Pulmonary artery endothelial cell (primary cell): ENCODE measurements around the gene ARPC5L. TPM values are rescaled to one million over a fixed set of nuclear protein-coding genes. Genes with fewer than 3 reads are reported as not detected.
"Not testable (repeated sequence)": the region's sequence is repeated elsewhere in the genome, so short reads cannot be mapped to it uniquely, and the experiment has no call there.

Source experiments
- DNase-seq: peaks from one replicate; pipeline ENCODE4 v3.0.0-alpha.2; 2011; ENCODE audit warnings: low read depth, low spot score
- total RNA-seq: library from RNA; depleted of rRNA; stranded (reverse); fragments of >200 nt; gene quantifications from 2 replicates; pipeline ENCODE4 v1.2.3, GENCODE V29; 2014

The ARPC5L gene
- total RNA-seq, 1 donor from 2014 or later, result 26.2 TPM

DNA sequence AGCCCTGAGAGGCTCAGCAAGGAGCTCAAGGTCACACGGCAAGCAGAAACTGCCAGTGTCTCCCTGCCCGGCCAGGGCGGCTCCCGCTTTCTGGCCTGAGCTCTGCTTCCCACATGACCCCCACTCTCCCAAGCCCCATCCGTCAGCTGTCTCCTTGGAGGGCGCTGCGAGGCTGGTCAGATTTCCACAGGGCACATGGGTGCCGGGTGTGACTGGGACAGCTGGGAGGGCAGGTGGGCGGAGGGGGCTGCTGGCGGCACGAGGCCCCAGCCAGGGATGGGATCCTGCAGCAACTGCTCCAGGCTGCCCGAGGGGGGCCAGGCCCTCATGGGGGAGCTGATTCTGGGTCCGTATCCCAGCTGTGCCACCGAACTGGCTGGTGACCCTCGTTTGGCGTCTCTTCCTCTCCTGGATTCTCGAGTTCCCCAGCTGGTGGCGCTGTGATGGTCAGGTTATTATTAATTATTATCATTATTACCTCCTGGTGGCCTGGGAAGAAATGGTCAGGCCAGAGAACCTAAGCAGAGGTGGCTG lies 21.6 kb upstream of the ARPC5L start:
- DNase-seq, result no peak

DNA sequence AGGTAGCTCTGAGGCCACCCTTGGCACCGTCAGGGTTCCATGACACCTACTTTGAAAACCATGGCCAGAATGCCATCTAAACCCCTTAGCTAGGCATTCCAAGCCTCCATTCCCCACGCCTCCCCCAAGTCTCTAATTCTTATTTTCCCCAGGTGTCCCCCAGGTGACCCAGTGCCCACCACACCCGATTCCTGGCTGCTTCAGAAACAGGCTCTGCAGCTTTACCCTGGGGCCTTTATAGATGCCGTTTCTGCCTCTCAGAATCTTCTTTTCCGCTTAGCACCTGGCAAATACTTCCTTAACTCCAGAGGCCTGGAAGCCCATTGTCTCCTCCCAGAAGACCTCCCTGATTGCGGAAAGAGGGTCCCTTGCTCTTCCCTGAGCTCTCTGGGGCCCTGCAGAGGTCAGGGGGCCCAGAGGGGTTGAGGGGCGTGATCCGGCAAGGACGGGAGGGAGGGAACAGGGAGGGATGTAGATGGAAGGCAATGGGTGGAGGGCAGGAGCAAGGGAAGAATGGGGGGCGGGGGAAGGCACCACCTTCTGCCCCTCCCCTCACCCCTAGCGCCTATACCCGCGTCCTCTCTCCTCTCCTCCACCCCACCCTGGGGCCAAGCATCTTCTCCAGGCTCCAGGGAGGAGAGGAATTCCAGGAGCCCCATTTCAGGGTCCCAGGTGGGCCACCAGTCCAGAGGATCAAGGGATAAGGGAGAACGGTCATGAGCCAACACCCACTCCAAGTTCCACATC lies 20.7 kb upstream of the ARPC5L start:
- DNase-seq, result no peak

DNA sequence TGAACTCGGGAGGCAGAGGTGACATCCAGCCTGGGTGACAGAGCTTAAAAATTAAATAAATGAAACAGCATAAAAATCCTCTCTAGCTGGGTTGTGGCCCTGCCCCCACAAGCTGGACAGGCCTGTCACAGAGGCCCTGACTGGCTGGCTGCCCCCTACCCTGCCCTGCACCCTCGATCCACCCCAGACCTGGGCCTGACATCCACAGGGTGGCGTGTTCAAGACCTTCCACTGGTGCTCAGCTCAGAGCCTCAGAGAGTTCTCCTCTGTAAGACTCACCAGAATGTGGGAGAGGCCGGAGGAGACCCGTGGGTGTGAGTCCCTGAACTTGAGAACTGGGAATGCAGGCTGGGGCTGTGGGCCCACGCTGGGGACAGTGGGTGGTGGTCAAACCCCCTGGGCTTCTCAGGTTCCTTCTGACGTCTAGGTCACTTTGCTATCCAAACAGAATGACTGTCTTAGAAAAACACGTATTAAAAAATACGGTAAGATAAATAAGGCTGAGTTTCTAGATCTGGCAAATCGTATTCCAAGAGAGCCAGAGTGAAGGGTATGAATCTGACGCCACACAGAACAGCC lies 18.4 kb upstream of the ARPC5L start:
- DNase-seq, result no peak

DNA sequence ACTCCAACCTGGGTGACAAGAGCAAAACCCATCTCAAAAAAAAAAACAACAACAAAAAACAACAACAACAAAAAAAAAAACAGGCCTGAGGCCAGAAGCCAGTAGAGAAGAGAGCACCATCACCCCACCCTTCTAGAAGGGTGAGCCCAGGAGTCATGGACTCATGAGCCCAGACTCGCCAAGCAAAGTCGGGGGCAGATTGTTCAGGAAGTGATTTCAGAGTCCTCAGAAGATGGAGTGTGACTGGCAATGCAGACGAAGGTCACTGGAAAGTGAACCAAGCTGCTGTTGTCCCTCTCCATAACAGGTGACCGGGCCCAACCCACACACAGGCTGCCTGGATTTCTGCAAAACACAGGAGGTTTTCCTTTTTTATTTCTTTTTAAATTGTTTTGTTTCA lies 17.6 kb upstream of the ARPC5L start:
- no peak for DNase-seq

DNA sequence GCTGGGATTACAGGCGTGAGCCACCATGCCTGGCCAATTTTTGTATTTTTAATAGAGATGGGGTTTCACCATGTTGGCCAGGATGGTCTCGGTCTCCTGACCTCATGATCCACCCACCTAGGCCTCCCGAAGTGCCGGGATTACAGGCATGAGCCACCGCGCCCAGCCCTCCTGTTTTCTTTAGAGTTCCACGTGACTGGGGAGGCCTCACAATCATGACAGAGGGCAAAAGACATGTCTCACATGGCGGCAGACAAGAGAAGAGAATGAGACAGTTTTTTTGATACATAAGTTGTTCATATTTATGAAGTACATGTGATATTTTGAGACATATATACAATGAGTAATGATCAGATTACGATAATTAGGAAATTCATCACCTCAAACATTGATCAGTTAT lies 15.5 kb upstream of the ARPC5L start:
- not testable (repeated sequence) for DNase-seq

DNA sequence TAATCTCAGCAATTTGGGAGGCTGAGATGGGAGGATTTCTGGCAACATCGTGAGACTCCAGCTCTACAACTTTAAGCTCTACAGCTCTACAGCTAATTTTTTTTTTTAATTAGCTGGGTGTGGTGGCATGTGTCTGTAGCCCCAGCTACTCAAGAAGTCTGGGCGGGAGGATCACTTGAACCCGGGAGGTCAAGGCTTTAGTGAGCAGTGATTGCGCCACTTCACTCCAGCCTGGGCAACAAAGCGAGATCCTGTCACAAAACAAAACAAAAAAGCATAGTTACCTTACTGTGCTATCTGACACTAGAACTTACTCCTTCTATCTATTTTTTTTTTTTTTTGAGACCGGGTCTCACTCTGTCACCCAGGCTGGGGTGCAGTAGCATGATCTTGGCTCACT lies 15.0 kb upstream of the ARPC5L start:
- no peak for DNase-seq

DNA sequence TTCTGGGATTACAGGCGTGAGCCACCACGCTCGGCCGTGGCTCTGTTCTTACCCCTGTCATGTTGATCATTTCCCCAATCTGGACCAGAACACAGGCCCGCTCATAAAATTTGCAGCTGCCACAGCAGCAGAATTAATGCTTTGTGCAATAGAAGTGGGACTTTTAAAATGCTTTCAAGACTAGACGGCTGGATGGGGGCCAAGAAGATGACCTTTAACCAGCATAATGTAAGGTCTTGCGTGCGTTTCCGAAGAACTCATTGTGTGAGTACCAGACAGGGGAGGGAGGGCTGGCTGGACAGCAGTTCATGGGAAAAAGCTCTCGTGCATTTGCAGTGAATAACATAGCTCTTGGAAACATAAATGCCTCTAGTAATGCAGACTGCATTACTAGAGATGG lies 12.1 kb upstream of the ARPC5L start:
- DNase-seq, result no peak

DNA sequence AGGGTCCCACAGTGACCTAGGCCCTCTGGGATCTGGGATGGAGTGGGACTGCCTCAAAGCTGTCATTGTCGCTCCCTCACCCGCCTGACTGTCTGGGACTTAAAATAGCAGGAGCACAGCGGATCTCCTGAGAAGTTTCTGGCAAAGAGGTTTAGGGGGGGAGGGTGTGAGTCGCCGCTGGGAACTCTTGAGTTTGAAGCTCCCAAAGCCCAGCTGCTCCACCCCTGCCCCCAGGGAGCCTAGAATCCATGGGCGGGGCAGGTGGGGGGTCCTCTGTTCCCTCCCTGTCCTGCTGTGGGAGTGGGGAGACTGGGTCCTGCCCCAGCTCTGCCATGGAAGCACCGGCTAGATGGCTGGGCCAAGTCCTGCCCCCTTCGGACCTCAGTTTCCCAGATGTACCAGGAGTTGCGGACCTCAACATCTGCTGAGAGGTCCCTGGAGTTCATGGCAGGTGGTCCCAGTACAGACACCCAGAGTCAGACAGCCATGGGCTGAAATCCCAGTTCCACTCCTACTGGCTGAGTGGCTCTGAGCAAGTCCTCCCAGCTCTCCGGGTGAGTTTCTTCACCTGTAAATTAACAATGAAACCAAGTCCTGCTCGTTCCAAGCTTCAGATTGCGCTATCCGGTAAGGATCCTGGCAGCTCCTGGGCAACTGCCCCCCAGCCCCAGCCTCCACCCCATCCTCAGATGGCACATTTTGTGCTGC lies 9.7 kb upstream of the ARPC5L start:
- no peak for DNase-seq

DNA sequence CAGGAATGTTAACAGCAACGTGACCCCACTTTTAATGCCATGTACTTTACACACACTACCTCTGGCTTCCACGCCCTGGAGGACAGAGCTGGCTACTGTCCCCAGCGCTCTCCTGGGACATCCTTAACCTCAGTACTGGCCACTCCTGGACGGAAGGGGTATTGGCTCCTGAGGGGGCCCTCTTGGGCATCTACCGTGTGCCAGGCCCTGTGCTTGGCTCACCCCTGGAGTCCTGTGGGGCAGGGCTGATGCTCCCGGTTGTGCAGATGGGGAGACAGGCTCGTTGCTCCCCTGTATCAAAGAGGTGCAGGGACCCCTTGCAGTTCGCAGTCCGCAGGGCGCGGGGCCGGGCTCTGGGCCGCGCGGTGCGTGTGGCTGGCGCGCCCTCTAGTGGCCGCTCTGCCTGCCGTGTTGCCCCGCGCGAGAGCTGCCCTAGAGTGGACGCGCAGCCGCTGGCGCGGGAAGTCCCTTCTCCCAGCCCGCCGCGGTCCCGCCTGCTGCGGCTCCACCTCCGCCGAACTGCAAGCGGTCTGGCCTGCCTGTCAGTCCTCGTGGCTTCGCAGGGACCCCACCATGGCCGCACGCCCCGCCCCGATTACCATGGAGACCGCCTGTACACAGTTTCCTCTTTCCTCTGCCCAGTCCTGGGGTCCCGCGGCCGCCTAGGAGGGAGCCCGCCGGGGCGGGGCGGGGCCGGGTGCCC lies 8.9 kb upstream of the ARPC5L start, which contains the start of gene WDR38:
TSS of gene WDR38 (plus strand) at position 632 of the 703 bp plus-strand sequence. CDS start 72 bp downstream, outside the sequence.
- no peak for DNase-seq

DNA sequence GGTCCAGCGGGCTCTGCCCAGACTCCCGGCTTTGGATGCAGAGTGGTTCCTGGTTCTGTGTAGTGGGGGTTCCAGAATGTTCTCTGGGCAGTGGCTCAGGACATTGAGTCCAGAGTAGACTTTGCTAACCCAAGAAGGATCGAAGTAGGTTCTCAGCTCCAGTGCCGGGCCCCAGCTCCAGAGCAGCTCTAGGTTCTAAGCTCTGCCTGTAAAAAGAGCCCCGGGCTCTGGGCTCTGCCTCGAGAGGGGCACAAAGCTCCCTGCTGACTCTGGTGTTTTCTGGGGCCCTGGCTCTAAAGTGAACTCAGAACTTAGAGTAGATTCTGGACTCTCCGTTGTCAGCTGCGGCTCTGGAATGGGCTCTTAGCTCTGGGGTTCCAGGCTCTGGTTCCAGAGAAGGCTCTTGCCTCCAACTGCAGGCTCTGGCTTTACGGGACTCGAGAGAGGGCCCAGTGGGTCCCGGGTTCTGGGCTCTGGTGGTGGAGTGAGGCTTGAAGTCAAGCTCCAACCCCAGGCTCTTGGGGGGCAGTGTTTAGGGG lies 8.3 kb upstream of the ARPC5L start:
- DNase-seq, result no peak

DNA sequence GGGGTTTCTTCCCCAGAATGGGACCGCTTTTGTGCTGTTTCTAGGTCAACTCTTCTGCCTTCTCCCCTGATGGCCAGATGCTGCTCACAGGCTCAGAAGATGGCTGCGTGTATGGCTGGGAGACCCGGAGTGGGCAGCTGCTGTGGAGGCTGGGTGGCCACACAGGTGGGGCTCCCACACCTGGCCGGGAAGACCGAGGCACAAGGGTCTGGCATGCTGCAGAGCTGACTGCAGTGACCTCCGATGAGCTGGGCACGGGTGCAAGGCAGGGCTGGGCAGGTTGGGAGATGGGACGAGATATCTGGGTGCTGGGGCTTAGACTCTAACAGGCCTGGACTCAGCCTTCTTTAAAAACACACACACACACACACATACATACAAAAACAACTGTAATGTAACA lies 7.8 kb upstream of the ARPC5L start:
- DNase-seq, result no peak

DNA sequence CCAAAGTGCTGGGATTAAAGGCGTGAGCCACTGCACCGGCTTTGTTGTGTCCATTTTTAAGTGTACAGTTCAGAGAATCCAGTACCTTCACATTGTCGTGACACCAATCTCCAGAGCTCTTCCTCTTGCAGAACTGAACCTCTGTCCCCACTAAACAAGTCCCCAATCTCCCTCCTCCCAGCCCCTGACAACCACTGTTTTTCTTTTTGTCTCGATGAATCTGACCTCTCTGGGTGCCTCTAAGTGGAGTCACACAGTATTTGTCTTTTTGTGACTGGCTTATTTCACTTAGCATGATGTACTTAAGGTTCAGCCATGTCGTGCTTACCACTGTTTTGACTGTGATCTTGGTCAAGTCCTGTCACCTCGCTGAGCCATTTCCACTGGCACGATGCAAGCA lies 7.1 kb upstream of the ARPC5L start:
- DNase-seq, result no peak

DNA sequence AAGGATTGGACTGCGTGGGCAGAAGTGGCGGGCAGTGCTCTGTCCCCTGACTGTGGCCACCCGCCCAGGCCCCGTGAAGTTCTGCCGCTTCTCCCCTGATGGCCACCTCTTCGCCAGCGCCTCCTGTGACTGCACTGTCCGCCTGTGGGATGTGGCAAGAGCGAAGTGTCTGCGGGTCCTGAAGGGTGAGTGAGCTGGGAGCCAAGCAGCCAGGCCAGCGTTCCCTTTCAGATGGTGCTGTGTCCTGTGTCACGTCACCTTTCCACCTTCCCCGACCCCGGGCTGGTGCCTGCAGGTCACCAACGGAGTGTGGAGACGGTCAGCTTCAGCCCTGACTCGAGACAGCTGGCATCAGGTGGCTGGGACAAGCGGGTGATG lies 6.4 kb upstream of the ARPC5L start:
- DNase-seq, result no peak

DNA sequence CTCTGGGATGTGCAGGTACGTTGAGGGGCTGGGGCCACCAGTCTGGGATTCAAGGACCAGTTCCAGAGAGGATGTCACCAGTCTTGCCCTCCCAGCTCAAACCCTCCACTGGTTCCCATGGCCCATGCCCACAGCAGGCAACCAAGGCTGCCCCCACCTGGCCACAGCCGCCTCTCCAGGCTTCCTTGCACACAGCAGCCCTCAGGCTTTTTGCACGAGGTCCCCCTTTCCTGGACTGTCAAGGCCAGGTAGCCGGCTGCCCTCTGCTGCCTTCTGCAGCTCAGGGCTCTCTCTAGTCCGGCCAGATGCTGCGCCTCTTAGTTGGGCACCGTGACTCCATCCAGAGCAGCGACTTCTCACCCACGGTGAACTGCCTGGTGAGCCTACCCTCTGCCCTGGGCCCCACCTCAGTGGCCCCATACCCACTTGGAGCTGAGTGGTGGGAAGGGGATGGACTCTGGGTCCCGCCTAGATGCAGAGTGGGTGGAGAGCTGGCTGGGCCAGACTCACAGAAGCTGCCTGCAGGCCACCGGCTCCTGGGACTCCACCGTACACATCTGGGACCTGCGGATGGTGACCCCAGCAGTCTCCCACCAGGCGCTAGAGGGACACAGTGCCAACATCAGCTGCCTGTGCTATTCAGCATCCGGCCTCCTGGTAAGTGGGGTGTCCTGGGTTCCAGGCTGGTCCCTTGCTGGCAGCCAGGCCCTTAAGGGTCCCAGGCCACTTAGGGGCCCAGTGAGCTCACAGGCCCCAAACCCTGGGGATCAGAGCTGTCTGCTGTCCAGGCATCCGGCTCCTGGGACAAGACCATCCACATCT lies 5.8 kb upstream of the ARPC5L start:
- DNase-seq, result no peak

DNA sequence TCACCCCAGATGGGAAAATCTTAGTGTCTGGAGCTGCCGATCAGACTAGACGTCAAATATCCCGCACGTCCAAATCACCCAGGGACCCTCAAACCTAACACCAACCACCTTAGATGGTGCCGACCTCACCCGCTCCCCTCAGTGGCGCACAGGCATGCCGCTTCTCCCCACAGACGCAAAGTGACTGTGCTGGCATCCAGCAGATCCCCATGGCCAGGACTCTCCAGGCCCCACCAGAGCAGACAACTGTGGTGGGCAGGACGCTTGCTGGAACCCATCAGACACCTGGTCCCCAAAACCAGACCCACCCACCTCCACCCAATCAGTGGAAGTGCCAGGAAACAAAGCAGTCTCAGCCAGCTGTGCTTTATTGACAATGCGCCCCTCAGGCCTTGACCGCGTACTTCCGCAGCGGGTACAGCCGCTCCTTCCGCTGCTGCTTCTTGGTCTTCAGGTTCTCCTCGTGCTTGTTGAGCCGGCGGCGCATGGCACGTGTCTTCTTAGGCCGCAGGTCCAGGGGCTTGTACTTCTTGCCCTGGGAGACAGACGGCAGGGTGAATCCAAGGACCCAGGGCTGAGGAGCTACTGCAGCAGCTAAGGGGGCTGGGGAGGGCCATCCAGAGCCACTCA lies 4.3 kb upstream of the ARPC5L start:
- DNase-seq, result no peak

DNA sequence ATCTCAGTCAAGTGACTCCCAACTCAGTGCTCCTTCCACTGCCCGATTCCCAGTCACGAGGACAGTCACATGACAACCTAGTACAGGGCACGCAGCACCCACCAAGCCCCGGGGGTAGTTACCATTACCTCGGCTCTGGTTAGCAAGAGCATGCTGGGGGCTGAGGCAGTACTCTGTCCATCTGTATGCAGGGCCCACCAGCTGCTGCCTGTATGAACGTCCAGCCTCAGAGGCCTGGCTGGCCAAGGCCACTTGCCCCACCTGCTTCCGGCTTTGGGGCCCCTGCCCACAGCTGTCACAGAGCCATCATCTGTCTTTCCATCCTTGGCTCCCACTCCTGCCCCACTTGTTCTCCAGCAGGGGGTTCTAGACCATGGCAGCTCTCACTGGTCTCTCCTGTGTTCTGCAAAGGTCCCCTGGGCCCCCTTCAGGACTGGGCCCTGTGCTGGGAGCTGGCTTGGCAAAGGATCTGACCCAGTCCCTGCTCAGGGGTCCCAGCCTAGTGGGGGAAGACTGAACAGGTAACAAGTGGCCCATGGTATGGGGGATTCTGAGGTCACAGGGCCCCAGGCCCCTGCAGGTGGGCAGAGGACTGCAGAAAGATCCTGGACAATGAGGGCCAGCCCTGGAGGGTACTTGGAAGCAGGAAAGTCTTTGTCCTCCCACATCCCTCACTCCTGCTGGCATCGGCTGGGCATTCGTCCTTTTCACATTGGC lies 3.4 kb upstream of the ARPC5L start:
- no peak for DNase-seq

DNA sequence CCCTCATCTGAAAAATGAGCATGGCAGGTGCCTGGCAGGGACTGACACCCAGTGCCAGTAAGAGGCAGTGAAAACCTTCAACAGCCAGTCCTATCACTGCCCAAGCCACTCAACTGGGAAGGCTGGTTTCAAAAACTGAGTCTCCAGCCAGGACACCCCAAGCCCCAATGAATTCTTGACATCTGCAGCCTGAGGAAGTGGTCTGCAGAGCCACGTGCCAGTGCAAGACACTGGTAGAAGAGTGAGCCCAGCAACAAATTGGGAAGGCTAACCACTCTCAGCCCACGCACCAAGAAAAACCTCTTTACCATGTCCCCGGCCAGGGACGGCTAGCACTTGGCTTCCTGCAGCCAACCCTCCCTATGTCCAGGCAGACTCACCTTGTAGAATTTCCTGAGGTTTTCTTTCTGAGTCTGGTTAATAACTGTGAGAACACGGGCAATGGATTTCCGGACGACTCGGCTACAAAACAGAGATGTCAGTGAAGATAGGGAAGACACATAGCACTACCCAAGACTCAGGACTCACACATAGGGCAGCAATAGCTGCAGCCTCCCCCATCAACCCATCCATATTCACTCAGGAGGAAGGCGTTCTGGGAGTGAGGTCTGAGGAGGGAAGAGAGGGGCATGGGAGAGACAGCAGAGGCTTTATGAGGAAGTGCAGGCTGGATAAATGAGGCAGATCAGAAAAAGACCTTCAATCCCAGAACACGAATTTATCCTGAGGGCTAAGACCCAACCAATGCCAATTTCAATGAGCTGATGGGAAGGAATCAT lies 1.9 kb upstream of the ARPC5L start:
- DNase-seq, result no peak

DNA sequence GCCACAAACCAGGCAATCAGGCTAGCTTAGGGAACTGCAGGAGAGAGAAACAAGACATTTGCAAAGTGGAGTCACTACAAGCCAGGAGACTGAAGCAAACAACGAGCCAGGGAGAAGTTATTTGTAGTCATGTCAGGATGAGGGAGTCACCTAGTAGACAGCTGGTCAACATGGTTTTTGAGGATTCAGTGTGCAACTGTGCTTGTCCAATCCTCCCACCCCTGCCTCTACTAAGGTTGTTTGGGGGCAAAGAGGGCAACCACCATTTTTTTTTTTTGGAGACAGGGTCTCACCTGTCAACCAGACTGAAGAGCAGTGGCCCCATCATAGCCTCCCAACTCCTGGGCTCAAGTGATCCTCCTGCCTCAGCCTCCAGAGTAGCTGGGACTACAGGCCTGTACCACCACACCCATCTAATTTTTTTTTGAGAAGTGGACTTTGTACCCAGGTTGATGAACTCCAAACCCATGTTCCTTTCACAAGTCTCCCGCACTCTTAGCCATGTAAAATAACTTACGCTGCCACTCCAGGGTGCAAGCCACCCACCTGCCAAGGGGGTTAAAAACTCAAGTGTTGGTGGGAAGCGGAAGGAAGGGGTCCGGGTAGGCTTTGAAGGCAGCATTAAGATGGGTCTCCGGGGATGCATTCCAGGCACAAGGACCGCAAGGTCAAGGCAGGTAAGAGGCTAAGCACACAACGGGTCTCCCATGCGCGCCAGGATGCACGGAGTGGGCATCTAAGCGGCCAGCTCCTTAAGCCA lies 1.2 kb upstream of the ARPC5L start:
- DNase-seq, result no peak
